K562 (cell line): ENCODE results near the gene HIVEP3. TPM values are rescaled to one million over a fixed set of nuclear protein-coding genes. Genes with fewer than 3 reads are reported as not detected.

Experiments used
- ATAC-seq: fragments of 200-7000 bp; cut with Tn5 transposase; 3 replicates; pipeline ENCODE4 v1.9.1; 2020; ENCODE audit warnings: moderate library complexity
- BruUV-seq: library from RNA; stranded (reverse); fragments of 400-500 nt; replicated peaks from 2 replicates; lab custom pipeline; 2021; lab: Mats Ljungman, UMichigan
- CTCF ChIA-PET: fragments of 300-600 bp; formaldehyde crosslinking; extraction: SDS; loops from one replicate; lab custom pipeline; 2021; ENCODE audit warnings: low intra/inter-chr PET ratio; lab: Yijun Ruan, JAX
- POLR2A ChIA-PET: fragments of 300-600, 350-650 bp; sonication (Branson Sonifier 250); formaldehyde crosslinking; extraction: SDS; loops from one replicate; lab custom pipeline; 2021; ENCODE audit warnings: antibody characterized with exemption, inconsistent platforms; lab: Yijun Ruan, JAX
- DNase-seq, 4 experiments: peaks; one replicate each; pipeline versions ENCODE4 v3.0.0 to v3.0.0-alpha.2; 2011 to 2018; ENCODE audit warnings: low spot score in 3 of 4, mixed read lengths in 3 of 4; ENCODE audit errors: extremely low read depth in 1 of 4
- FAIRE-seq: peaks from 2 replicates; lab custom pipeline; 2011; peaks lifted over from hg19 to GRCh38; lab: Jason Lieb, UNC
- H2AFZ ChIP-seq: 2 replicates; pipeline ENCODE4 v1.6.0; 2011; ENCODE audit warnings: low read depth, low read length, control low read depth, inconsistent platforms
- H3K27ac ChIP-seq: fragments of 200-600 bp; 3 replicates; pipeline ENCODE4 v1.8.0; 2011; ENCODE audit warnings: low read depth, mild to moderate bottlenecking, control low read depth, inconsistent platforms, low read length, moderate library complexity, mixed read lengths; ENCODE audit errors: extremely low read depth
- H3K27me3 ChIP-seq, 2 experiments: fragments of 300-600 bp in 1 of 2; 2 replicates in 1 of 2; 3 replicates in 1 of 2; pipeline versions ENCODE4 v1.6.0 to v1.8.0; 2011; ENCODE audit warnings: inconsistent platforms in 2 of 2, low read length in 2 of 2, mild to moderate bottlenecking in 1 of 2, mixed read lengths in 1 of 2, moderate library complexity in 1 of 2; ENCODE audit not compliant: control insufficient read depth in 2 of 2, insufficient read depth in 2 of 2
- H3K36me3 ChIP-seq: fragments of 300-600 bp; 3 replicates; pipeline ENCODE4 v1.8.0; 2011; ENCODE audit warnings: mild to moderate bottlenecking, low read length, inconsistent platforms; ENCODE audit not compliant: control insufficient read depth, insufficient read depth
- H3K4me1 ChIP-seq, 2 experiments: fragments of 200-600 bp in 1 of 2; replicated peaks in 1 of 2; 2 replicates in 1 of 2; 3 replicates in 1 of 2; pipeline versions ENCODE4 v1.5.1 to v1.8.0; 2011; ENCODE audit warnings: inconsistent platforms in 2 of 2, low read length in 2 of 2, mild to moderate bottlenecking in 1 of 2, mixed read lengths in 1 of 2, moderate library complexity in 1 of 2; ENCODE audit not compliant: control insufficient read depth in 2 of 2, insufficient read depth in 2 of 2
- H3K4me2 ChIP-seq: 2 replicates; pipeline ENCODE4 v1.6.1; 2011; ENCODE audit warnings: low read length, control low read depth, inconsistent platforms, mixed read lengths; ENCODE audit not compliant: insufficient read depth
- H3K4me3 ChIP-seq: fragments of 200-600 bp; sonication (generic), shearing (Covaris generic); 2 replicates; pipeline ENCODE4 v1.5.1; 2016; ENCODE audit warnings: control low read depth, inconsistent platforms
- H3K79me2 ChIP-seq: fragments of 200-600 bp; 3 replicates; pipeline ENCODE4 v1.8.0; 2011; ENCODE audit warnings: low read length, inconsistent platforms; ENCODE audit not compliant: control insufficient read depth, insufficient read depth
- H3K9ac ChIP-seq, 2 experiments: 2 replicates each; pipeline versions ENCODE4 v1.6.0 to v1.6.1; 2011; ENCODE audit warnings: low read depth in 2 of 2, low read length in 2 of 2, control low read depth in 1 of 2, inconsistent platforms in 1 of 2, mild to moderate bottlenecking in 1 of 2, mixed read lengths in 1 of 2; ENCODE audit not compliant: insufficient read depth in 1 of 2
- H3K9me1 ChIP-seq: one replicate; pipeline ENCODE4 v1.6.0; 2011; ENCODE audit warnings: inconsistent platforms, mild to moderate bottlenecking, low read length, moderate library complexity; ENCODE audit not compliant: control insufficient read depth, insufficient read depth
- H3K9me3 ChIP-seq: replicated peaks from 2 replicates; pipeline ENCODE4 v1.5.1; 2011; ENCODE audit warnings: low read depth, low read length, inconsistent platforms; ENCODE audit not compliant: control insufficient read depth, insufficient read depth
- H4K20me1 ChIP-seq: replicated peaks from 2 replicates; pipeline ENCODE4 v1.6.1; 2011; ENCODE audit warnings: low read length, inconsistent platforms, mixed read lengths; ENCODE audit not compliant: control insufficient read depth, insufficient read depth
- AFF1 ChIP-seq, 2 experiments: fragments of 450-650 bp; IDR thresholded peaks; 2 replicates each; pipeline ENCODE4 v1.6.1; 2018; ENCODE audit warnings: mild to moderate bottlenecking in 2 of 2, low read depth in 1 of 2; ENCODE audit not compliant: partially characterized antibody in 2 of 2
- CTCFL ChIP-seq: IDR thresholded peaks from 2 replicates; pipeline ENCODE4 v1.6.1; 2011; ENCODE audit warnings: borderline replicate concordance, low read depth, mild to moderate bottlenecking, moderate library complexity, low read length; ENCODE audit not compliant: insufficient read depth, poor library complexity, severe bottlenecking
- DIDO1 ChIP-seq: fragments of 450-650 bp; IDR thresholded peaks from 2 replicates; pipeline ENCODE4 v1.6.1; 2016; ENCODE audit warnings: low read depth, missing biosample characterization, missing genetic modification characterization
- DNMT1 ChIP-seq: fragments of 450-650 bp; IDR thresholded peaks from 2 replicates; pipeline ENCODE4 v1.6.1; 2016; ENCODE audit warnings: antibody characterized with exemption, mild to moderate bottlenecking
- MEIS2 ChIP-seq: fragments of 450-650 bp; IDR thresholded peaks from 2 replicates; pipeline ENCODE4 v1.6.1; 2014; ENCODE audit warnings: mild to moderate bottlenecking; ENCODE audit not compliant: partially characterized antibody
- RFX7 ChIP-seq: fragments of 250-450 bp; sonication (Bioruptor Pico); IDR thresholded peaks from 2 replicates; pipeline ENCODE4 v1.5.1; 2021; ENCODE audit warnings: mild to moderate bottlenecking
- SMAD4 ChIP-seq: fragments of 250-450 bp; sonication (Bioruptor Pico); conservative IDR thresholded peaks from 2 replicates; pipeline ENCODE4 v1.8.0; 2021; ENCODE audit warnings: inconsistent platforms, mild to moderate bottlenecking, moderate library complexity
- SRSF3 ChIP-seq: fragments of 200-400 bp; formaldehyde crosslinking; IDR thresholded peaks from 2 replicates; pipeline ENCODE4 v1.6.1; 2016; ENCODE audit warnings: mild to moderate bottlenecking, low read length, moderate library complexity; ENCODE audit not compliant: insufficient read depth
- THRAP3 ChIP-seq: fragments of 450-650 bp; IDR thresholded peaks from 2 replicates; pipeline ENCODE4 v1.6.1; 2016; ENCODE audit warnings: mild to moderate bottlenecking, inconsistent platforms, borderline replicate concordance
- ZBTB26 ChIP-seq: fragments of 450-650 bp; formaldehyde crosslinking; IDR thresholded peaks from 2 replicates; pipeline ENCODE4 v1.4.0; 2022; ENCODE audit warnings: missing genetic modification characterization
- ZBTB8A ChIP-seq: fragments of 450-650 bp; IDR thresholded peaks from 2 replicates; pipeline ENCODE4 v1.6.1; 2018; ENCODE audit warnings: mild to moderate bottlenecking, moderate library complexity; ENCODE audit not compliant: partially characterized antibody
- ZNF224 ChIP-seq: sonication (generic); formaldehyde crosslinking; IDR thresholded peaks from 2 replicates; pipeline ENCODE4 v1.8.0; 2022; ENCODE audit warnings: mild to moderate bottlenecking, missing genetic modification reagents
- ZNF253 ChIP-seq: fragments of 250-450 bp; sonication (Bioruptor Pico); conservative IDR thresholded peaks from 2 replicates; pipeline ENCODE4 v1.6.1; 2021; ENCODE audit warnings: mild to moderate bottlenecking
- ZNF512 ChIP-seq: IDR thresholded peaks from 2 replicates; pipeline ENCODE4 v1.6.1; 2016; ENCODE audit warnings: missing genetic modification characterization, missing compliant biosample characterization
- WGBS: fragments of 100-300 bp; shearing (Covaris generic); methylation state at CpG from one replicate; pipeline ENCODE4 v1.1.6; 2016; ENCODE audit warnings: low coverage, mixed read lengths; ENCODE audit not compliant: insufficient coverage; ENCODE audit errors: missing lambda C conversion rate; 5-methylcytosine and 5-hydroxymethylcytosine counted together
- in situ Hi-C: fragments of 300-500 bp; cut with MboI; formaldehyde crosslinking; loops from 4 replicates; pipeline ENCODE4 v1.15.0; 2018; ENCODE audit warnings: inconsistent platforms, mixed read lengths
- intact Hi-C: fragments of 100-400 bp; cut with micrococcal nuclease; formaldehyde crosslinking; loops from 2 replicates; pipeline ENCODE4 v1.14.2; 2022
- polyA plus RNA-seq, 8 experiments: library from polyadenylated mRNA; depleted of rRNA in 4 of 8; stranded (reverse) in 5 of 8; unstranded in 3 of 8; fragments of >200 nt; fragmentation: Nextera tagmentation in 2 of 8; fragmentation: Illumina TruSeq in 1 of 8; extraction: Ambion mirVana in 2 of 8; extraction: Trizol in 1 of 8; gene quantifications; 2 replicates each; pipeline versions ENCODE4 v1.2.1 to v1.2.3, GENCODE V29; 2011 to 2014; ENCODE audit warnings: inconsistent platforms in 1 of 8, missing spikeins in 1 of 8
- total RNA-seq, 7 experiments: library from RNA; depleted of rRNA in 6 of 7; stranded (reverse); fragments of >200 nt in 6 of 7; fragmentation: Illumina TruSeq in 2 of 7; extraction: Trizol in 2 of 7; gene quantifications; 2 replicates each; pipeline versions ENCODE4 v1.2.1 to v1.2.3, GENCODE V29; 2011 to 2021; ENCODE audit warnings: low replicate concordance in 1 of 7

Gene HIVEP3
- total and polyA plus RNA-seq, 9 of the 15 experiments (the other 6 are each of a cell fraction or from before 2014, with no cell fraction given), result 0.09 to 0.58 (median 0.34) TPM; not detected in 1

GRCh38 chr1:41931578-41931977, 12.9 kb upstream of the HIVEP3 start:
- WGBS, result 9% methylated on average over 3 of the region's 3 CpGs
- H3K79me2 ChIP-seq, result no peaks in the 10 kb centered on the region
- FAIRE-seq (no peak), ATAC-seq (no peak), DNase-seq (no peak)
- H3K4me2 ChIP-seq, result no peak overlapping the region
- no peak overlapping the region for H3K27ac ChIP-seq
- no peaks in the 10 kb centered on the region for H3K9me1 ChIP-seq
- no peak overlapping the region for H3K9ac ChIP-seq
- intact Hi-C loops, result no loop called here
- CTCF ChIA-PET, result no interaction called here
- no peak for TF ChIP-seq DIDO1
- no peak for TF ChIP-seq ZNF253 (CRISPR knock-in tag)
- no peak for TF ChIP-seq AFF1 (IDR thresholded peaks at IDR 0.05; ENCODE audit: low read depth in 1 of 2, partially characterized antibody in 2 of 2)
- no peak for TF ChIP-seq ZBTB26 (CRISPR knock-in tag)
- TF ChIP-seq THRAP3, result no peak
- no peak for TF ChIP-seq SMAD4 (CRISPR knock-in tag)
- TF ChIP-seq MEIS2, result no peak
- no peak for TF ChIP-seq SRSF3
- TF ChIP-seq RFX7 (CRISPR knock-in tag), result no peak
- no peak for TF ChIP-seq ZBTB8A
- TF ChIP-seq CTCFL, result no peak
- TF ChIP-seq DNMT1, result no peak
- TF ChIP-seq ZNF224, result no peak
- no peak for TF ChIP-seq ZNF512 (tag)
- no peaks in the 10 kb centered on the region for H3K9me3 ChIP-seq
- H3K27me3 ChIP-seq, result 0 out of 5 replicates have a peak, but pooled peaks cover 0 to 2% of the 10 kb centered on the region in 2 experiments
- H3K4me3 ChIP-seq, result no peak overlapping the region
- H3K4me1 ChIP-seq, result no peaks in the 10 kb centered on the region
- POLR2A ChIA-PET, result no interaction called here
- H2AFZ ChIP-seq, result no peak overlapping the region
- H4K20me1 ChIP-seq, result no peaks in the 10 kb centered on the region
- in situ Hi-C loops, result no loop called here
- H3K36me3 ChIP-seq, result no peaks in the 10 kb centered on the region
- BruUV-seq, result no TSS peak
